IPS-NIHi11 (cell line): Measurements from ENCODE around the gene ACBD6.

ENCODE experiments used
- DNase-seq: peaks from one replicate; pipeline ENCODE4 v3.0.0; 2012; ENCODE audit warnings: mixed read lengths, low spot score

Gene ACBD6

GRCh38 chr1:180524915-180525714 is 22.7 kb upstream of the ACBD6 start:
- no peak for DNase-seq

GRCh38 chr1:180524160-180524914 is 22.0 kb upstream of the ACBD6 start:
- no peak for DNase-seq

- DNase-seq = peak; percentile 29
Measured at GRCh38 chr1:180522213-180522515, 19.8 kb upstream of the ACBD6 start.

- DNase-seq = no peak
Measured at GRCh38 chr1:180521474-180522212, 19.3 kb upstream of the ACBD6 start.

- no peak for DNase-seq
Measured at GRCh38 chr1:180519846-180520245, 17.5 kb upstream of the ACBD6 start.

- peak; percentile 83 for DNase-seq
Measured at GRCh38 chr1:180515857-180516388, 13.5 kb upstream of the ACBD6 start.

GRCh38 chr1:180515364-180515763 is 13.0 kb upstream of the ACBD6 start:
- DNase-seq = no peak

- DNase-seq = no peak
Measured at GRCh38 chr1:180513531-180513930, 11.2 kb upstream of the ACBD6 start.

GRCh38 chr1:180510882-180511281 is 8.5 kb upstream of the ACBD6 start:
- no peak for DNase-seq

GRCh38 chr1:180508725-180509097 is 6.3 kb upstream of the ACBD6 start:
- no peak for DNase-seq

GRCh38 chr1:180507795-180508724 is 5.7 kb upstream of the ACBD6 start:
- DNase-seq = no peak

- DNase-seq = no peak
Measured at GRCh38 chr1:180505732-180506335, 3.5 kb upstream of the ACBD6 start.

GRCh38 chr1:180504186-180504585 is 1.8 kb upstream of the ACBD6 start:
- DNase-seq = no peak

GRCh38 chr1:180503280-180503862 is 994 bp upstream of the ACBD6 start:
- no peak for DNase-seq

- no peak for DNase-seq
Measured at GRCh38 chr1:180501865-180502360, 464 bp downstream of the ACBD6 start.

GRCh38 chr1:180500689-180501088 is 1.7 kb downstream of the ACBD6 start:
- no peak for DNase-seq

- DNase-seq = no peak
Measured at GRCh38 chr1:180498594-180498993, 3.8 kb downstream of the ACBD6 start.

GRCh38 chr1:180497826-180498225 is 4.6 kb downstream of the ACBD6 start:
- DNase-seq = no peak

- no peak for DNase-seq
Measured at GRCh38 chr1:180494370-180494769, 8.0 kb downstream of the ACBD6 start.

GRCh38 chr1:180489976-180490375 is 12.4 kb downstream of the ACBD6 start:
- DNase-seq = no peak

GRCh38 chr1:180489313-180489712 is 13.1 kb downstream of the ACBD6 start:
- no peak for DNase-seq
